Hematopoietic multipotent progenitor cell treated with erythropoietin and hydrocortisone succinate and interleukin-3 and kit ligand, for 4 days (in vitro differentiated cells): Measurements from ENCODE around the gene BICDL1.

ENCODE experiments used
- DNase-seq: peaks from one replicate; pipeline ENCODE4 v3.0.0-alpha.2; 2015

The BICDL1 gene

GRCh38 chr12:120085920-120086645, 97.0 kb downstream of the BICDL1 start:
- DNase-seq: peak; percentile 60

- DNase-seq: peak; percentile 99
Measured at GRCh38 chr12:120086801-120087621, 98.0 kb downstream of the BICDL1 start.

- no peak for DNase-seq
Measured at GRCh38 chr12:120089105-120089504, 100.1 kb downstream of the BICDL1 start.

GRCh38 chr12:120089796-120090195, 100.8 kb downstream of the BICDL1 start:
- no peak for DNase-seq

- DNase-seq: no peak
Measured at GRCh38 chr12:120090206-120090605, 101.2 kb downstream of the BICDL1 start.

- DNase-seq: no peak
Measured at GRCh38 chr12:120090626-120091295, 101.7 kb downstream of the BICDL1 start.

GRCh38 chr12:120091371-120092090, 102.5 kb downstream of the BICDL1 start:
- DNase-seq: no peak

GRCh38 chr12:120092551-120093335, 103.7 kb downstream of the BICDL1 start:
- DNase-seq: no peak

GRCh38 chr12:120093336-120093591, 104.2 kb downstream of the BICDL1 start:
- DNase-seq: no peak

GRCh38 chr12:120093592-120094355, 104.7 kb downstream of the BICDL1 start:
- no peak for DNase-seq

GRCh38 chr12:120094485-120094884, 105.4 kb downstream of the BICDL1 start:
- no peak for DNase-seq

GRCh38 chr12:120095331-120095730, 106.3 kb downstream of the BICDL1 start:
- no peak for DNase-seq

GRCh38 chr12:120095736-120096135, 106.7 kb downstream of the BICDL1 start:
- DNase-seq: no peak

- DNase-seq: no peak
Measured at GRCh38 chr12:120096671-120097202, 107.7 kb downstream of the BICDL1 start.

GRCh38 chr12:120098756-120099470, 109.9 kb downstream of the BICDL1 start:
- no peak for DNase-seq

GRCh38 chr12:120099738-120100137, 110.7 kb downstream of the BICDL1 start:
- DNase-seq: no peak

- DNase-seq: no peak
Measured at GRCh38 chr12:120100630-120101029, 111.6 kb downstream of the BICDL1 start.

GRCh38 chr12:120101182-120101581, 112.1 kb downstream of the BICDL1 start:
- DNase-seq: no peak

- no peak for DNase-seq
Measured at GRCh38 chr12:120101617-120102016, 112.6 kb downstream of the BICDL1 start.

- DNase-seq: no peak
Measured at GRCh38 chr12:120102189-120103043, 113.4 kb downstream of the BICDL1 start.
